Endometrium (tissue), 2 donors: Measurements from ENCODE around the gene GAS2L2.

Source experiments
- FAIRE-seq: peaks from 2 replicates; lab custom pipeline; 2012; peaks lifted over from hg19 to GRCh38; lab: Jason Lieb, UNC
- donor health status: control.
- donor health status: control.

Gene GAS2L2

GRCh38 chr17:35745246-35745645 lies 7.8 kb downstream of the GAS2L2 start:
- no peak for FAIRE-seq

GRCh38 chr17:35744830-35745229 lies 8.2 kb downstream of the GAS2L2 start:
- FAIRE-seq = no peak

DNA sequence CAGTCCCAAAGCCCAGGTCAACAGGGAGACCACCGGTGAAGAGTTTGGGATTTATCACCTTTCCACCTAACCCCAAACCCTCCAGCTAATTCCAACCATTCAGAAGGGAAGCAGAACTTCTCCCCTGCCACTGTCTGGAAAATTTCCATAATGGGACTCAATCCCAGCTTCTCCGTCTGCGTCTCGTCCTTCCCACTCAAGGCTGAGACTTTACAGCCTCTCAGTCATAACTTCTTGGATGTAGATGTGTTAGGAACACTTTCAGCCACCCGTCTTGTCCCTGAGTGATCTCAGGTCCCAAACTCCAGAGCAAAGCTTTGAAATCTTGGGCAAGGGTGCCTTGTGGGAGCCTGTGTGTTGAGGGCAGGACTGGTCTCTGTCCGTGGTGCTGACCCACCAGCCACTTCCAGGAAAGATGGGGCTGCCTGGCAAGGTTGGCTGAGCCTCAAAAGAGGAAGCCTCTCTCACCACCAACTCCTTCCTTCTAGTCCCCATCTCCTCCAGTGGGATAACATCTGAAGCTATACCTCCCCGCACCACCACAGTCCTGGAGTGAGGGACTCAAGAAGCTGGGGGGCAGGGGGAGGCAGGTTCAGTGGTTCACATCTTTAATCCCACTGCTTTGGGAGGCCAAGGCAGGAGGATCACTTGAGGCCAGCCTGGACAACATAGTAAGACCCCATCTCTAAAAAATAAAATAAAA lies 9.3 kb downstream of the GAS2L2 start:
- FAIRE-seq = no peak

GRCh38 chr17:35742896-35743477 lies 10.1 kb downstream of the GAS2L2 start:
- FAIRE-seq = no peak

DNA sequence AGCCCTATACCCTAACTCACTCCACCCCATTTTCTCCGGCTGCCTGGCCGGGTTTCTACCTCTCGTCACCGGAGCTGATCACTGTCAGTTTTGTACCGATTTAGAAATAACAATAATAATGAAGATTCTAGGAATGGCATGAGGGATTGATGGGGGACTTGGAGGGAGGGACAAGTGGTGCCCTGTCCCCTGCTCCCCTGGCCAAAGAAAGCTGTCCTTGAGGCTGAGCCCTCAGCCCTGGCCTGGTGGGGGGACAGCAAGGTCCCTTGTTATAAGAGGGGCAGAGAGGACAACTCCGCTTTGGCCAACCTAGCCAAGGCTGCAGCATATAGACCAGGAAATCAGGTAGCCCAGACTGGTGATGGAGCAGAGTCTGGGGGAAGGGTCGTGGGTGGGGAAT lies 10.5 kb downstream of the GAS2L2 start:
- FAIRE-seq = no peak

DNA sequence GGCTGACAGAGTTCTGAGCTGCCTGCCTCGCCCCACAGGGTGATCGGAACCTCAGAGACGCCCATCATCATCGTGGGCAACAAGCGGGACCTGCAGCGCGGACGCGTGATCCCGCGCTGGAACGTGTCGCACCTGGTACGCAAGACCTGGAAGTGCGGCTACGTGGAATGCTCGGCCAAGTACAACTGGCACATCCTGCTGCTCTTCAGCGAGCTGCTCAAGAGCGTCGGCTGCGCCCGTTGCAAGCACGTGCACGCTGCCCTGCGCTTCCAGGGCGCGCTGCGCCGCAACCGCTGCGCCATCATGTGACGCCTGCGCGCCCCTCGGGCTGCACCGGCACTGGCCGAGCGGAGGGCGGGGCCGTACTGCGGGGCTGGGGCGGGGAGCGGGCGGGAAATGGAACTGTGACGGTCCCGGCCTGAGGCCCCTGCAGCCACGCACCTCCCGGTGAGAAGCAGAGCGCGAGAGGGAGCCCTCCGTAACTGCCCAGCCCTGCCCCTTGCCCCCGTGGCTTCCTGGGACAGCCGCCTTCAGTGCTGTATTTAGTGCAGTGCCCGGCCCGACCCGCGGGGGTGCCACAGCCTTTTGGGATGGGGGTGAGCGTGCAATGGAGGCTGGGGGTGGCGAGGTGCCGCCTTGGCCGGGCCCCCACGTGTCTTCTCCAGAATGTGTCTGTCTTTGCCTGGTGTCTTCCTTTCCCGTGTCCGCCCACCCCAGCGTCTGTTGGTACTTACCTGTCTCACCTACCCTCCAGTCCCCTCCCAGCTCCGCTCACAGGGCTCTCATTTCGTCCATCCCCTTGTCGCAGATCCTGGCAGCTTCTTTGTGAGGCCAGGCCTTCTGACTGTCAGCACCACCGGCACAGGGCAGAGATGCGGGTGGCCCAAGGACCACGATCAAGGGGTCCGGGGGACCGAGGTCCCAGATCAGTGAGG lies 11.8 kb downstream of the GAS2L2 start:
- FAIRE-seq = no peak

DNA sequence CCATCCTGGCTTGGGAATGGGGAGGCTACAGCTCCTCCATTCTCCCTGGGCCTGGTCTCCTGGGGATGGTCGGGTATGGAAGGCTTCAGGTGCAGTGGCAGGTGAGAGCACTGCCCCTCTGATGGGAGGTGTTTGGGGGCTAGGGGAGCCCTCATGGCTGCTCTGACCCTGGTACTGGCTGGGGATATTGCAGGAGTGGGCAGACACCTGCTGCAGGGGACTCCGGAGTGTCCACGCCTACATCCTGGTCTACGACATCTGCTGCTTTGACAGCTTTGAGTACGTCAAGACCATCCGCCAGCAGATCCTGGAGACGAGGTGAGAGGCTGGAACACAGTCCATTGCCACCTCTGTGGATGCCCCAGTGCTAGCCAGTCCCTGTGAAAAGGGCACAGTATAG lies 12.8 kb downstream of the GAS2L2 start:
- FAIRE-seq = no peak

GRCh38 chr17:35738519-35739133 lies 14.4 kb downstream of the GAS2L2 start:
- FAIRE-seq = no peak

GRCh38 chr17:35736236-35736635 lies 16.8 kb downstream of the GAS2L2 start:
- FAIRE-seq = no peak

- no peak for FAIRE-seq
These were observed 17.8 kb downstream of the GAS2L2 start for GRCh38 chr17:35735036-35735805.

DNA sequence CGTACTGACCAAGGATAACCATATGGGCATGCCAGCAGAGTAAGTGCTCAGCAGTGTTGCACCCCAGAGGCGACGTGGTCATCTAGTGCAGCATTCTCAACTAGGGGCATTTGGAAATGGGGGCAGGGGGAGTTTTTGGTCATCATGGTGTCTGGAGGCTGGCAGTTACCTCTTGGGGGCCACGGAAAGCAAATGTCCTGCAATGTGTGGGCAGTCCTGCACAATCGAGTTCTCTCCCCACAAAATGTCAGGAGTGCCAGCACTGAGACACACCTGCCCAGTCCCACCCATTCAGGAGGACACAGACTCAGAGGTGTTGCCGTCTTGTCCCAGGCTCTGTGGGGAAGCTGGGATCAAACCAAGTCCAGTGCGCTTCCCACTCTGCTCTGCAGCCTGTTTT lies 18.6 kb downstream of the GAS2L2 start:
- no peak for FAIRE-seq

DNA sequence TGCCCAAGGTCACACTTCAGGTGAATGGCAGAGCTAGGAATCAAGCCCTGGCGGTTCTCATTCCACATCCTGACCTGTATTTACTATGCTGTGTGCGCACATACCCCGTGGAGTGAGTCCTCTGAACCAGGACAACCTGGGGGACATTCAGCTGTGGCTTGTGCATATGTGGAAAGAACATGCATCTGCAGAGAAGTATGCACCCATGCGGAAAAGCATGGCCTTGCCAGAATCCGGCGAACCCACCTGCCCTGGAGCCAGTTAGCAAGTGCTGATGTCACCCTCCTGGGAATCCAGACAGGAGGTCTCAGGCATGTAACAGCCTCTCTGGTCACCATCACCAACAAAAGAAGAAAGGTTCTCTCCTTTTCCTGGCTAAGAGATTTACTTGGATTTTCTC lies 19.7 kb downstream of the GAS2L2 start:
- no peak for FAIRE-seq

- FAIRE-seq = no peak
These were observed 20.3 kb downstream of the GAS2L2 start for GRCh38 chr17:35732806-35733136.

DNA sequence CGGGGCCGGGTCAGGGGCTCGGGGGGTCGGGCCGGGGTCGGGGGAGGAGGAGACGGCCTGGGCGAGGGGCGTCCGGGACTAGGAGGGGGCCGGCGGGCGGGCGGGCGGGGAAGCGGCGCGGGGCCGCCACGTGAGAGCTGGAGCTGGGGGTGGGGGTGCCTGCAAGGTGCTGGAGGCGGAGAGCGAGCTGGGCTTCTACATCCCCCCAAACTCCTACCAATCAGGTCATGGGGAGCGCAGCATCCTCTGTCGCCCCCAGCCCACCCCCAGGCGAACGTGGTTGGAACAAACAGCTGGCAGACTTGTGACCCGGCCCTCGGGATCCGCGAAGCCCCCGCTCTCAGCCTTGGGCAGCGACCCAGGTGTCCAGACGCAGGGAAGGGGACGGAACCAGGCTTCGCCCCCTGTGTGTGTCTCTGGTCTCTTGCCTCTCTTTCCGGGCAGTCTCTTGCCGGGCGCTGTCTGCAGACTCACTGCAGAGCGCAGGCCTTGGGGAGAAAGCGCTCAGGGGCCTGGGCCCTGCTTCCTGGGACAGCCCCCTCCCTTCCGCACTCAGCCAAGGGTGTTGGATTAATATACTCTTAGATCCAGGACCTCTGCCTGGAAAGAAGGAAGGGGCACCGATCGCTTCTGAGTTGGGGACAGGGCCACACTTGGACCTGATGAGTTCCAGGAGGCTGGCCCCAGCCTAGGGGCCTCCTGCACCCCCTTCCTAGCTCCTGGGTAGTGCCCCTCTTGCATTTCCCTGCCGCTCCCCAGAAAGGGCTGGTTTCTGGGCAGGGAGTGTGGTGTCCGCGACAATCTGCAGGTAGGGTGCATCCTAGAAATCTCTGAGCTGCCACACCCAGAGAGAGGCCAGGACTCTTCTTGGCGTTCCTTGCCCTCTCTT lies 20.9 kb downstream of the GAS2L2 start:
- FAIRE-seq = no peak

- FAIRE-seq = no peak
These were observed 21.7 kb downstream of the GAS2L2 start, which contains the start of gene RASL10B for GRCh38 chr17:35731239-35731916. Gene RASL10B (plus strand): TSS chr17:35731639. CDS start chr17:35735185, 3,546 bp downstream.

- no peak for FAIRE-seq
These were observed 22.5 kb downstream of the GAS2L2 start for GRCh38 chr17:35730400-35731005.

- FAIRE-seq = no peak
These were observed 23.6 kb downstream of the GAS2L2 start for GRCh38 chr17:35729405-35729833.

DNA sequence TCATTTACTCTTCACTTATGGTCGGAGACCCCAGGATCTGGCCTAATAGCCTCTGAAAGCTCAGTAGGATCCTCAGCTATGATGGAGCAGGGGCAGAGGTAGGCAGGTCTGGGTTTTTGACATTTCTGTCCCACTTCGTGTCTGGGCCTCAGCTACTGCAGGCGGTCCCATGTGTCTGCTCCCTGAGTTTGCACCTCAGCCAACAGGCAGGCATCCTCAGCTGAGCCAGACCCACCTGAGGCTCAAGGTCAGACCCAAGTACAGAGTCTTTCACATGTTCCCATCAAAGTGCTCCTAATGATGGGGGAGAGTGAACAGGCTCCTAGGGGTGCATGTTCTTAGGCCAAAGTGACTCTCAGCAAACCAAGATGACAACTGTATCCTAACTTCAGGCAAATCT lies 24.5 kb downstream of the GAS2L2 start:
- no peak for FAIRE-seq

DNA sequence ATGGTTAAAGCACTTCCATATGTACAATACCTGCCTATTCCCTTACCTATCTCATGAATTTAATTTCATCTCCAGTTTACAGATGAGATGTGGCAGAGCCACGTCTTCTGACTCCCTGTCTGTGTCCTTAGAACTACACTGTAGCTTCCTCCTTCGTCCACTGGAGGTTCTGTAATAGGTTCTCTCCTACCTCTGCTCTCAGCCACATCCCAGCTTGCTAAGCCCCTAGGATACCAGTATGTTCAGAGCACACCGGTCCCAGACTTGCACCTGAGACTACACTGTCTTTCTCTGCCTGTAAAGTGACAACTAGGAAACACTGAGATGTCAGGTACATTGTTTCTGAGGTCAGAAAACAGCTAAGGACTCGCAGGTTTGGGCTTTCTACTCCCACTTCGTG lies 25.4 kb downstream of the GAS2L2 start:
- no peak for FAIRE-seq
